Right atrium auricular region (tissue), 2 donors: ENCODE results near the gene CHN1. TPM values are rescaled to one million over a fixed set of nuclear protein-coding genes. Genes with fewer than 3 reads are reported as not detected.

Experiments used
- DNase-seq: peaks from one replicate; pipeline ENCODE4 v3.0.0-alpha.2; 2019; ENCODE audit warnings: low spot score
- H3K27ac ChIP-seq, 2 donors: fragments of 200-600 bp; sonication (generic); 1 replicate in 1 of 2; 2 replicates in 1 of 2; pipeline ENCODE4 v1.5.1; 2016 to 2019
- H3K27me3 ChIP-seq, 2 donors: fragments of 200-600 bp; sonication (generic); one replicate each; pipeline versions ENCODE4 v1.5.1 to v1.6.0; 2017 to 2019
- H3K36me3 ChIP-seq: fragments of 200-600 bp; sonication (generic); one replicate; pipeline ENCODE4 v1.5.1; 2016
- H3K4me1 ChIP-seq, 2 donors: fragments of 200-600 bp; sonication (generic); one replicate each; pipeline versions ENCODE4 v1.5.1 to v1.6.0; 2017 to 2019
- H3K4me3 ChIP-seq, 2 donors: fragments of 200-600 bp; sonication (generic); 1 replicate in 1 of 2; 2 replicates in 1 of 2; pipeline ENCODE4 v1.5.1; 2017 to 2019; ENCODE audit warnings: mild to moderate bottlenecking in 1 of 2, moderate library complexity in 1 of 2
- H3K9me3 ChIP-seq, 2 donors: fragments of 200-600 bp; sonication (generic); one replicate each; pipeline ENCODE4 v1.5.1; 2019
- CTCF ChIP-seq, 2 donors: fragments of 200-600 bp; sonication (generic); IDR thresholded peaks; one replicate each; pipeline ENCODE4 v1.5.1; 2019; ENCODE audit warnings: antibody characterized with exemption in 2 of 2
- total RNA-seq, 2 donors: library from RNA; depleted of rRNA; stranded (reverse); fragments of >200 nt; gene quantifications; one replicate each; pipeline ENCODE4 v1.1.0, GENCODE V29; 2016

CHN1 gene
- total RNA-seq, 2 donors from 2014 or later, result 4.1 to 9.3 TPM

GRCh38 chr2:174877751-174878150 lies 127.4 kb downstream of the CHN1 start:
- no peak for DNase-seq
- no peaks in the 10 kb centered on the region for H3K36me3 ChIP-seq
- no peak overlapping the region for H3K27ac ChIP-seq
- H3K4me3 ChIP-seq, result no peak overlapping the region
- H3K4me1 ChIP-seq, result no peaks in the 10 kb centered on the region
- no peak for TF ChIP-seq CTCF (IDR thresholded peaks at IDR 0.05)
- no peaks in the 10 kb centered on the region for H3K9me3 ChIP-seq
- H3K27me3 ChIP-seq, result no peaks in the 10 kb centered on the region

GRCh38 chr2:174877301-174877700 lies 127.9 kb downstream of the CHN1 start:
- DNase-seq, result no peak
- H3K27ac ChIP-seq, result no peak overlapping the region
- H3K27me3 ChIP-seq, result no peaks in the 10 kb centered on the region
- no peak for TF ChIP-seq CTCF (IDR thresholded peaks at IDR 0.05)
- no peak overlapping the region for H3K4me3 ChIP-seq
- H3K9me3 ChIP-seq, result no peaks in the 10 kb centered on the region
- H3K4me1 ChIP-seq, result no peaks in the 10 kb centered on the region
- H3K36me3 ChIP-seq, result no peaks in the 10 kb centered on the region

GRCh38 chr2:174874085-174874484 lies 131.1 kb downstream of the CHN1 start:
- Histone ChIP-seq H3K4me3 (no peak overlapping the region), H3K9me3 (no peaks in the 10 kb centered on the region), H3K27me3 (no peaks in the 10 kb centered on the region), H3K27ac (no peak overlapping the region), H3K4me1 (no peaks in the 10 kb centered on the region), H3K36me3 (no peaks in the 10 kb centered on the region)
- DNase-seq, result no peak
- no peak for TF ChIP-seq CTCF (IDR thresholded peaks at IDR 0.05)

GRCh38 chr2:174873471-174873870 lies 131.7 kb downstream of the CHN1 start:
- H3K27me3 ChIP-seq, result no peaks in the 10 kb centered on the region
- H3K36me3 ChIP-seq, result no peaks in the 10 kb centered on the region
- H3K4me1 ChIP-seq, result no peaks in the 10 kb centered on the region
- DNase-seq, result no peak
- TF ChIP-seq CTCF (IDR thresholded peaks at IDR 0.05), result no peak
- no peaks in the 10 kb centered on the region for H3K9me3 ChIP-seq
- H3K4me3 ChIP-seq, result no peak overlapping the region
- no peak overlapping the region for H3K27ac ChIP-seq

DNA sequence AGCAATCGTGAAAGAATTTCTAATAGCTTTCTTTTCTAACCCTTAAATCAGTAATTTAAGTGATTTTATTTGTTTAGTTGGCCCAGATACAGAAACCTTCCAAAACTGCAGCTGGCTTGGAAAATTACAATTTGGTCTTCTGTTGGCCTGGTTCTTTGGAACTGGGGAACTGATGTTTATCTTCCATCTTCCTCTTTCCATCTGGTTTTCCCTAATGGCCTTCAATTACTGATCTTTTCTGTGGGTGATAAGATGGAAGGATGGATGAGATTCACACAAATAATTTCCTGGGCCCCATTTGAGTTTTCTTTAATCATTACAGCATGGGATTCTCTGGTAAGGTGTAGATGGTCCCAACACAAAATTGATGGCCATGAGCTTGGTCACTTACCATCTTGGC lies 134.4 kb downstream of the CHN1 start:
- Histone ChIP-seq H3K4me1 (no peaks in the 10 kb centered on the region), H3K27ac (no peak overlapping the region), H3K27me3 (no peaks in the 10 kb centered on the region), H3K36me3 (no peaks in the 10 kb centered on the region), H3K4me3 (no peak overlapping the region), H3K9me3 (no peaks in the 10 kb centered on the region)
- DNase-seq, result no peak
- TF ChIP-seq CTCF (IDR thresholded peaks at IDR 0.05), result no peak

DNA sequence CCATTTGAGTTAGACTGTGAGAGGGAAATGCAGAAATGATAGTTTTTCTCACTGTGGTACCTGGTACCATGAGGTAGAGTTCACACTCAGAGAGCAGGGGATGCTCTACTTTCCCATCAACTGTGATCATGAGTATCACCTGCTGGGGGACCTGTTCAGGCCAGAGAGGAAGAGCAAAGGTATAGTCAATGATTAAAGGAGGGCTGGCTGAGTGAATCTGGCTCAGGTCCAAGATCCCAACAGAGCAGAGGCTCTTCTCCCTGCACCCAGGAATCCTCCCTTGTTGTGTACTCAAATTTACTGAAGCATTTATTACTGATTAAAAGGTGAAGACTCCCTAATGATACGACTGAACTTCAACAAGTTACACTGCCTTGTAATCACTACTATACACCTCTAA lies 136.3 kb downstream of the CHN1 start:
- H3K36me3 ChIP-seq, result no peaks in the 10 kb centered on the region
- no peak overlapping the region for H3K4me3 ChIP-seq
- no peaks in the 10 kb centered on the region for H3K27me3 ChIP-seq
- DNase-seq, result no peak
- H3K27ac ChIP-seq, result no peak overlapping the region
- no peaks in the 10 kb centered on the region for H3K9me3 ChIP-seq
- TF ChIP-seq CTCF (IDR thresholded peaks at IDR 0.05), result no peak
- no peaks in the 10 kb centered on the region for H3K4me1 ChIP-seq
